GM12878 (cell line): ENCODE results near the gene SNAI3. TPM values are rescaled to one million over a fixed set of nuclear protein-coding genes. Genes with fewer than 3 reads are reported as not detected.

Source experiments
- ATAC-seq: fragments of 200-7000 bp; cut with Tn5 transposase; 3 replicates; pipeline ENCODE4 v1.9.1; 2020; ENCODE audit warnings: mild to moderate bottlenecking, moderate library complexity
- BruUV-seq: library from RNA; stranded (reverse); fragments of 400-500 nt; replicated peaks from 2 replicates; lab custom pipeline; 2021; lab: Mats Ljungman, UMichigan
- CTCF ChIA-PET: fragments of 300-600 bp; sonication (Branson Sonifier 250); formaldehyde crosslinking; extraction: SDS; loops from one replicate; lab custom pipeline; 2021; ENCODE audit warnings: inconsistent platforms; lab: Yijun Ruan, JAX
- POLR2A ChIA-PET: fragments of 350-600 bp; formaldehyde crosslinking; extraction: SDS; loops from one replicate; lab custom pipeline; 2021; ENCODE audit warnings: inconsistent platforms; lab: Charles Lee
- RAD21 ChIA-PET: fragments of 300-600 bp; sonication (Branson Sonifier 250); formaldehyde crosslinking; loops from one replicate; lab custom pipeline; 2023; ENCODE audit warnings: antibody characterized with exemption; ENCODE audit not compliant: unreplicated experiment; lab: Charles Lee
- SMC1A ChIA-PET: fragments of 300-600 bp; sonication (Branson Sonifier 250); formaldehyde crosslinking; loops from one replicate; lab custom pipeline; 2023; ENCODE audit not compliant: unreplicated experiment, uncharacterized antibody; lab: Charles Lee
- DNase-seq: peaks from one replicate; pipeline ENCODE4 v3.0.0-alpha.2; 2011; ENCODE audit warnings: low read depth, low spot score
- FAIRE-seq: peaks from 3 replicates; lab custom pipeline; 2011; peaks lifted over from hg19 to GRCh38; lab: Jason Lieb, UNC
- H2AFZ ChIP-seq: 2 replicates; pipeline ENCODE4 v1.6.0; 2011; ENCODE audit warnings: low read depth, low read length, control low read depth; ENCODE audit not compliant: control insufficient read depth
- H3K27ac ChIP-seq: 2 replicates; pipeline ENCODE4 v1.5.1; 2011; ENCODE audit warnings: control low read depth; ENCODE audit not compliant: control insufficient read depth, insufficient read depth
- H3K27me3 ChIP-seq, 2 experiments: replicated peaks in 1 of 2; 2 replicates each; pipeline versions ENCODE4 v1.6.0 to v1.6.1; 2011; ENCODE audit warnings: low read length in 1 of 2; ENCODE audit not compliant: control insufficient read depth in 2 of 2, insufficient read depth in 2 of 2
- H3K36me3 ChIP-seq, 2 experiments: 2 replicates each; pipeline ENCODE4 v1.5.1; 2011; ENCODE audit warnings: low read length in 1 of 2; ENCODE audit not compliant: control insufficient read depth in 2 of 2, insufficient read depth in 2 of 2
- H3K4me1 ChIP-seq: 2 replicates; pipeline ENCODE4 v1.6.1; 2011; ENCODE audit warnings: mild to moderate bottlenecking, low read length, moderate library complexity, mixed read lengths; ENCODE audit not compliant: control insufficient read depth, insufficient read depth
- H3K4me2 ChIP-seq: 2 replicates; pipeline ENCODE4 v1.6.0; 2011; ENCODE audit warnings: control low read depth; ENCODE audit not compliant: control insufficient read depth, insufficient read depth
- H3K4me3 ChIP-seq: fragments of 200-600 bp; sonication (generic); 2 replicates; pipeline ENCODE4 v1.5.1; 2016
- H3K79me2 ChIP-seq: 2 replicates; pipeline ENCODE4 v1.6.0; 2011; ENCODE audit warnings: low read length; ENCODE audit not compliant: control insufficient read depth, insufficient read depth
- H3K9ac ChIP-seq: 2 replicates; pipeline ENCODE4 v1.8.0; 2011; ENCODE audit warnings: low read length, control low read depth, mixed read lengths; ENCODE audit not compliant: control insufficient read depth, insufficient read depth
- H3K9me3 ChIP-seq: replicated peaks from 3 replicates; pipeline ENCODE4 v1.5.1; 2011; ENCODE audit warnings: mild to moderate bottlenecking, low read length; ENCODE audit not compliant: control insufficient read depth, insufficient read depth
- H4K20me1 ChIP-seq: 2 replicates; pipeline ENCODE4 v1.6.0; 2011; ENCODE audit not compliant: control insufficient read depth, insufficient read depth
- HCFC1 ChIP-seq: fragments of 150-350 bp; IDR thresholded peaks from 2 replicates; pipeline ENCODE4 v1.6.1; 2014; ENCODE audit warnings: low read length
- MAX ChIP-seq: IDR thresholded peaks from 2 replicates; pipeline ENCODE4 v1.6.1; 2012; ENCODE audit warnings: low read depth, low read length, improper control_type of control experiment
- STAT1 ChIP-seq: fragments of 450-650 bp; conservative IDR thresholded peaks from 2 replicates; pipeline ENCODE4 v1.6.1; 2014; ENCODE audit warnings: antibody characterized with exemption, mild to moderate bottlenecking
- WGBS: methylation state at CpG from one replicate; pipeline ENCODE4 v1.1.6; 2016; ENCODE audit warnings: low lambda C conversion rate; ENCODE audit not compliant: insufficient replicate concordance, insufficient coverage; ENCODE audit errors: missing lambda C conversion rate; 5-methylcytosine and 5-hydroxymethylcytosine counted together
- in situ Hi-C: fragments of 300-500 bp; cut with MboI; formaldehyde crosslinking; loops from 9 replicates; pipeline ENCODE4 v1.14.3; 2018; ENCODE audit warnings: mixed read lengths
- intact Hi-C: fragments of 100-400 bp; cut with micrococcal nuclease; formaldehyde crosslinking; loops from one replicate; pipeline ENCODE4 v1.14.2; 2022; ENCODE audit not compliant: unreplicated experiment
- polyA plus RNA-seq, 11 experiments: library from polyadenylated mRNA; depleted of rRNA in 4 of 11; unstranded in 6 of 11; stranded (reverse) in 5 of 11; fragments of >200 nt; fragmentation: Nextera tagmentation in 4 of 11; fragmentation: Illumina TruSeq in 1 of 11; extraction: Ambion mirVana in 4 of 11; extraction: Trizol in 1 of 11; gene quantifications; 1 replicate in 1 of 11; 2 replicates in 10 of 11; pipeline versions ENCODE4 v1.2.1 to v1.2.3, GENCODE V29; 2011 to 2016; ENCODE audit warnings: inconsistent platforms in 2 of 11, missing spikeins in 2 of 11, low read depth in 1 of 11
- total RNA-seq, 4 experiments: library from RNA; depleted of rRNA in 3 of 4; stranded (reverse); fragments of >200 nt in 3 of 4; fragmentation: Illumina TruSeq in 1 of 4; extraction: Trizol in 1 of 4; gene quantifications; 2 replicates each; pipeline versions ENCODE4 v1.2.1 to v1.2.3, GENCODE V29; 2013 to 2021
- TF ChIP-seq, protein P1 (sequence below): fragments of 450-650 bp; formaldehyde crosslinking; IDR thresholded peaks from 2 replicates; pipeline ENCODE4 v1.4.0; 2022; ENCODE audit warnings: mild to moderate bottlenecking, moderate library complexity
- TF ChIP-seq, protein P2 (sequence below), 3 experiments: IDR thresholded peaks in 2 of 3; conservative IDR thresholded peaks in 1 of 3; 2 replicates each; pipeline ENCODE4 v1.5.1; 2011; ENCODE audit warnings: low read depth in 3 of 3, low read length in 3 of 3, mild to moderate bottlenecking in 3 of 3, control low read depth in 2 of 3, moderate library complexity in 2 of 3, inconsistent platforms in 1 of 3, mixed read lengths in 1 of 3; ENCODE audit not compliant: control insufficient read depth in 2 of 3, insufficient read depth in 1 of 3; ENCODE audit errors: extremely low read depth in 1 of 3

Gene SNAI3
- total and polyA plus RNA-seq, 10 of the 15 experiments (the other 5 are each of a cell fraction or from before 2014, with no cell fraction given), result 0.21 to 7.4 (median 3.0) TPM

DNA sequence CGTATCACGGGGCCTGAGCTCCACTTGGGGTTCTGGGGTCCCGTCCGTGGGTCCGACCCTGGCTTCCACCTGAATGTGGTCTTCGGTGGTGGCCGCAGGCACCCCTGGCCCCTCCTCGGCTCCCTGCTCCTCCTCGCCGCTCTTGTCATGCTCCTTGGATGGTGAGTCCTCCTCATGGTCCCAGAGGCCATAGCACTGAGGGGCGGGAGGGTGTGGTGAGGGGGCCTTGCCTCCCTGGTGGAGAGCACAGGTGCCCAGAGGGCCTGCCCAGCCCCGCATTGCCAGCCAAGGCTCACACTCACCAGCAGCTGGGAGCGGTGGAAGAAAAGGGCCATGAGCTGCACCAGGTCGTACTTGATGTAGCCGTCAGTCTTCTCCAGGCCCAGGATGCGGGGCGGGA, 34.9 kb upstream of the SNAI3 start (continued):
- TF ChIP-seq, protein P1, sequence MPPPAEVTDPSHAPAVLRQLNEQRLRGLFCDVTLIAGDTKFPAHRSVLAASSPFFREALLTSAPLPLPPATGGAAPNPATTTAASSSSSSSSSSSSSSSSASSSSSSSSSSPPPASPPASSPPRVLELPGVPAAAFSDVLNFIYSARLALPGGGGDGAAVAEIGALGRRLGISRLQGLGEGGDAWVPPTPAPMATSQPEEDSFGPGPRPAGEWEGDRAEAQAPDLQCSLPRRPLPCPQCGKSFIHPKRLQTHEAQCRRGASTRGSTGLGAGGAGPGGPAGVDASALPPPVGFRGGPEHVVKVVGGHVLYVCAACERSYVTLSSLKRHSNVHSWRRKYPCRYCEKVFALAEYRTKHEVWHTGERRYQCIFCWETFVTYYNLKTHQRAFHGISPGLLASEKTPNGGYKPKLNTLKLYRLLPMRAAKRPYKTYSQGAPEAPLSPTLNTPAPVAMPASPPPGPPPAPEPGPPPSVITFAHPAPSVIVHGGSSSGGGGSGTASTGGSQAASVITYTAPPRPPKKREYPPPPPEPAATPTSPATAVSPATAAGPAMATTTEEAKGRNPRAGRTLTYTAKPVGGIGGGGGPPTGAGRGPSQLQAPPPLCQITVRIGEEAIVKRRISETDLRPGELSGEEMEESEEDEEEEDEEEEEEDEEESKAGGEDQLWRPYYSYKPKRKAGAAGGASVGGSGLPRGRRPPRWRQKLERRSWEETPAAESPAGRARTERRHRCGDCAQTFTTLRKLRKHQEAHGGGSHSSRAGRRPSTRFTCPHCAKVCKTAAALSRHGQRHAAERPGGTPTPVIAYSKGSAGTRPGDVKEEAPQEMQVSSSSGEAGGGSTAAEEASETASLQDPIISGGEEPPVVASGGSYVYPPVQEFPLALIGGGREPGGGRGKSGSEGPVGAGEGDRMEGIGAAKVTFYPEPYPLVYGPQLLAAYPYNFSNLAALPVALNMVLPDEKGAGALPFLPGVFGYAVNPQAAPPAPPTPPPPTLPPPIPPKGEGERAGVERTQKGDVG (CRISPR knock-in tag), result no peak
- TF ChIP-seq MAX, result no peak

DNA sequence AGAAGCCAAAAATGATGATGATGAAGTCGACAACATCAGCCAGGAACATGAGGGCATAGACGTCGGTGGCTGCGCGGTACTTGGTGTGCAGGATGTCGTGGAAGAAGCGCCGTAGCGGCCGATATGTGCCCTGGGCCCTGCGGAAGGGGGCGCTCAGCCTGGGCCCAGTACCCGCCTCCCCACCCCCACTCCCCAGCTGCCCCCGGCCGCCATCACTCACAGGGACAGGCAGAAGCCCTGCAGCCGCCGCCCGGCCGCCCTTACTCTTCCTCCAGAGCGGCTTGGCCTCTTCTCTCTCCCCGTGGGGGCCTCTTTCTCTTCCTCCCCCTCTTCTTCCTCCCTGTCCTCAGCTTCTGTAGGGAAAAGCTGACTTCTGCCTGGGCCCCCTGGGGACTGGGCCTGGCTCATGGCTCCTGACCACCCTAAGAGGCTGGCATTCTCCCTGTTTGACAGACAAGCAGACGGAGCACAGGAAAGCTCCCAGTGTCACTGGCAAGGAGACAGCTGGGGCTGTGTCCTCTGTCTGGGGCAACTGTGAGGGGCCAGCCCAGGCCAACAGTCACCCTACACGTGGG, 34.2 kb upstream of the SNAI3 start:
- Histone ChIP-seq H3K4me2 (no peak overlapping the region), H3K27me3 (no peaks in the 10 kb centered on the region), H2AFZ (no peak overlapping the region), H4K20me1 (no peaks in the 10 kb centered on the region), H3K36me3 (peaks cover 13 to 60% of the 10 kb centered on the region in 2 experiments), H3K79me2 (no peaks in the 10 kb centered on the region), H3K4me3 (no peak overlapping the region), H3K9me3 (no peaks in the 10 kb centered on the region), H3K4me1 (no peaks in the 10 kb centered on the region), H3K27ac (no peak overlapping the region), H3K9ac (no peak overlapping the region)
- intact Hi-C loops (no loop called here), in situ Hi-C loops (no loop called here)
- RAD21 ChIA-PET, result no interaction called here
- no peak for FAIRE-seq
- CTCF ChIA-PET, result no interaction called here
- ATAC-seq, result no peak
- DNase-seq, result no peak
- WGBS, result 92% methylated on average over 12 of the region's 23 CpGs
- TF ChIP-seq, protein P2, sequence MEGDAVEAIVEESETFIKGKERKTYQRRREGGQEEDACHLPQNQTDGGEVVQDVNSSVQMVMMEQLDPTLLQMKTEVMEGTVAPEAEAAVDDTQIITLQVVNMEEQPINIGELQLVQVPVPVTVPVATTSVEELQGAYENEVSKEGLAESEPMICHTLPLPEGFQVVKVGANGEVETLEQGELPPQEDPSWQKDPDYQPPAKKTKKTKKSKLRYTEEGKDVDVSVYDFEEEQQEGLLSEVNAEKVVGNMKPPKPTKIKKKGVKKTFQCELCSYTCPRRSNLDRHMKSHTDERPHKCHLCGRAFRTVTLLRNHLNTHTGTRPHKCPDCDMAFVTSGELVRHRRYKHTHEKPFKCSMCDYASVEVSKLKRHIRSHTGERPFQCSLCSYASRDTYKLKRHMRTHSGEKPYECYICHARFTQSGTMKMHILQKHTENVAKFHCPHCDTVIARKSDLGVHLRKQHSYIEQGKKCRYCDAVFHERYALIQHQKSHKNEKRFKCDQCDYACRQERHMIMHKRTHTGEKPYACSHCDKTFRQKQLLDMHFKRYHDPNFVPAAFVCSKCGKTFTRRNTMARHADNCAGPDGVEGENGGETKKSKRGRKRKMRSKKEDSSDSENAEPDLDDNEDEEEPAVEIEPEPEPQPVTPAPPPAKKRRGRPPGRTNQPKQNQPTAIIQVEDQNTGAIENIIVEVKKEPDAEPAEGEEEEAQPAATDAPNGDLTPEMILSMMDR (IDR thresholded peaks at IDR 0.05 in 2 of 3, conservative IDR thresholded peaks at IDR 0.05 in 1 of 3; ENCODE audit: control insufficient read depth in 2 of 3, extremely low read depth in 1 of 3, insufficient read depth in 1 of 3, low read depth in 3 of 3, low read length in 3 of 3), result no peak
- TF ChIP-seq STAT1 (no peak), HCFC1 (no peak)
- no TSS peak for BruUV-seq
- SMC1A ChIA-PET, result no interaction called here
- POLR2A ChIA-PET, result interaction anchor here (0.6 kb wide), 1 partner anchor 790 kb away, joined by 4 read pairs; no protein-coding TSS in a partner anchor
